Right lobe of liver (tissue), 4 donors: ENCODE results near the gene PRH2.

ENCODE experiments used
- CTCF ChIP-seq, 4 donors: fragments of 200-600 bp in 3 of 4; fragments of 450-650 bp in 1 of 4; IDR thresholded peaks; one replicate each; pipeline versions ENCODE4 v1.5.1 to v1.8.0; 2016 to 2022; ENCODE audit warnings: antibody characterized with exemption in 4 of 4, mild to moderate bottlenecking in 2 of 4
- POLR2A ChIP-seq: fragments of 450-650 bp; IDR thresholded peaks from one replicate; pipeline ENCODE4 v1.6.1; 2017; ENCODE audit warnings: antibody characterized with exemption, mild to moderate bottlenecking
- donor health status: DM: no; HTN: no; CAD: no.
- donor health status: DM: no; HTN: no; CAD: no.
- donor health status: DM: no; HTN: yes; CAD: no.

- TF ChIP-seq POLR2A (no peak), CTCF (IDR thresholded peaks at IDR 0.05) (peak; percentile 21 to 33 (median 25))
Measured at GRCh38 chr12:10901427-10901826, 27.6 kb upstream of the PRH2 start.
